ENCODE results near the gene MYL12B.

Gene MYL12B

GRCh38 chr18:3261373-3262233 lies at the start of gene MYL12B:
Gene MYL12B (plus strand): TSS chr18:3262133. CDS start chr18:3272899, 10,766 bp downstream.
- TF ChIP-seq, protein P1, sequence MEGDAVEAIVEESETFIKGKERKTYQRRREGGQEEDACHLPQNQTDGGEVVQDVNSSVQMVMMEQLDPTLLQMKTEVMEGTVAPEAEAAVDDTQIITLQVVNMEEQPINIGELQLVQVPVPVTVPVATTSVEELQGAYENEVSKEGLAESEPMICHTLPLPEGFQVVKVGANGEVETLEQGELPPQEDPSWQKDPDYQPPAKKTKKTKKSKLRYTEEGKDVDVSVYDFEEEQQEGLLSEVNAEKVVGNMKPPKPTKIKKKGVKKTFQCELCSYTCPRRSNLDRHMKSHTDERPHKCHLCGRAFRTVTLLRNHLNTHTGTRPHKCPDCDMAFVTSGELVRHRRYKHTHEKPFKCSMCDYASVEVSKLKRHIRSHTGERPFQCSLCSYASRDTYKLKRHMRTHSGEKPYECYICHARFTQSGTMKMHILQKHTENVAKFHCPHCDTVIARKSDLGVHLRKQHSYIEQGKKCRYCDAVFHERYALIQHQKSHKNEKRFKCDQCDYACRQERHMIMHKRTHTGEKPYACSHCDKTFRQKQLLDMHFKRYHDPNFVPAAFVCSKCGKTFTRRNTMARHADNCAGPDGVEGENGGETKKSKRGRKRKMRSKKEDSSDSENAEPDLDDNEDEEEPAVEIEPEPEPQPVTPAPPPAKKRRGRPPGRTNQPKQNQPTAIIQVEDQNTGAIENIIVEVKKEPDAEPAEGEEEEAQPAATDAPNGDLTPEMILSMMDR (IDR thresholded peaks at IDR 0.05; ENCODE audit: extremely low read depth, insufficient read depth, missing control alignments): peak; percentile 8
- peak; percentile 87 for DNase-seq (ENCODE audit: low spot score)
- in situ Hi-C loops (cut with MboI; ENCODE audit: low pct_unique_long_range_greater_than_20kb, low sequenced_read_pairs, unreplicated experiment): no loop called here

GRCh38 chr18:3212657-3213056 lies 49.3 kb upstream of the MYL12B start:
- in situ Hi-C loops (cut with MboI; ENCODE audit: low pct_unique_long_range_greater_than_20kb, low sequenced_read_pairs, unreplicated experiment): no loop called here
- no peak for DNase-seq (ENCODE audit: low spot score)
- TF ChIP-seq, protein P1 (IDR thresholded peaks at IDR 0.05; ENCODE audit: extremely low read depth, insufficient read depth, missing control alignments): no peak

GRCh38 chr18:3213300-3214059 lies 48.5 kb upstream of the MYL12B start:
- in situ Hi-C loops (cut with MboI; ENCODE audit: low pct_unique_long_range_greater_than_20kb, low sequenced_read_pairs, unreplicated experiment): no loop called here
- DNase-seq (ENCODE audit: low spot score): peak; percentile 62

GRCh38 chr18:3214855-3215637 lies 46.9 kb upstream of the MYL12B start:
- TF ChIP-seq, protein P1 (IDR thresholded peaks at IDR 0.05; ENCODE audit: extremely low read depth, insufficient read depth, missing control alignments): no peak

More at GRCh38 chr18:3213300-3214059, 48.5 kb upstream of the MYL12B start:
- TF ChIP-seq, protein P1 (IDR thresholded peaks at IDR 0.05; ENCODE audit: extremely low read depth, insufficient read depth, missing control alignments): no peak

GRCh38 chr18:3216987-3217386 lies 44.9 kb upstream of the MYL12B start:
- TF ChIP-seq, protein P1 (IDR thresholded peaks at IDR 0.05; ENCODE audit: extremely low read depth, insufficient read depth, missing control alignments): no peak
- in situ Hi-C loops (cut with MboI; ENCODE audit: low pct_unique_long_range_greater_than_20kb, low sequenced_read_pairs, unreplicated experiment): no loop called here
- DNase-seq (ENCODE audit: low spot score): no peak

More at GRCh38 chr18:3214855-3215637, 46.9 kb upstream of the MYL12B start:
- no peak for DNase-seq (ENCODE audit: low spot score)
- in situ Hi-C loops (cut with MboI; ENCODE audit: low pct_unique_long_range_greater_than_20kb, low sequenced_read_pairs, unreplicated experiment): no loop called here

Data from GM13977 (cell line).